Muscle layer of colon (tissue), 2 donors: ENCODE measurements around the gene IFNA4.
"Not testable (repeated sequence)": the region's sequence is repeated elsewhere in the genome, so short reads cannot be mapped to it uniquely, and the experiment has no call there.

Source experiments
- H3K27ac ChIP-seq: one replicate; pipeline ENCODE4 v1.7.0; 2013; ENCODE audit warnings: low read depth, mild to moderate bottlenecking, low read length, moderate library complexity
- H3K27me3 ChIP-seq, 2 donors: one replicate each; pipeline ENCODE4 v1.7.0; 2013; ENCODE audit warnings: low read length in 2 of 2, mild to moderate bottlenecking in 2 of 2; ENCODE audit not compliant: insufficient read depth in 2 of 2, control insufficient read depth in 1 of 2
- H3K36me3 ChIP-seq: one replicate; pipeline ENCODE4 v1.7.0; 2013; ENCODE audit warnings: mild to moderate bottlenecking, low read length; ENCODE audit not compliant: insufficient read depth
- H3K4me1 ChIP-seq: one replicate; pipeline ENCODE4 v1.7.0; 2013; ENCODE audit warnings: mild to moderate bottlenecking, low read length; ENCODE audit not compliant: insufficient read depth
- H3K4me3 ChIP-seq, 2 donors: one replicate each; pipeline ENCODE4 v1.7.0; 2013; ENCODE audit warnings: low read length in 2 of 2, low read depth in 1 of 2, mild to moderate bottlenecking in 1 of 2, moderate library complexity in 1 of 2
- H3K9ac ChIP-seq: one replicate; pipeline ENCODE4 v1.7.0; 2013; ENCODE audit warnings: low read length
- H3K9me3 ChIP-seq: one replicate; pipeline ENCODE4 v1.7.0; 2013; ENCODE audit warnings: mild to moderate bottlenecking, low read length
- donor health status: abdominal sarcoma.
- donor health status: Adenocarcinoma of cecum.

IFNA4 gene

GRCh38 chr9:21187487-21187886 lies at the start of gene IFNA4:
IFNA4 (minus strand) TSS chr9:21187587; CDS start chr9:21187531, 56 bp downstream.
- not testable (repeated sequence) for H3K27ac ChIP-seq, H3K36me3 ChIP-seq, H3K4me1 ChIP-seq, H3K9ac ChIP-seq, H3K27me3 ChIP-seq, H3K4me3 ChIP-seq, H3K9me3 ChIP-seq

- not testable (repeated sequence) for H3K27me3 ChIP-seq, H3K27ac ChIP-seq, H3K9me3 ChIP-seq
Measured at GRCh38 chr9:21236360-21236714, 49.0 kb upstream of the IFNA4 start.

GRCh38 chr9:21235468-21236359 lies 48.3 kb upstream of the IFNA4 start:
- not testable (repeated sequence) for H3K4me3 ChIP-seq, H3K9ac ChIP-seq, H3K27ac ChIP-seq, H3K27me3 ChIP-seq, H3K4me1 ChIP-seq, H3K9me3 ChIP-seq, H3K36me3 ChIP-seq

More at GRCh38 chr9:21236360-21236714, 49.0 kb upstream of the IFNA4 start:
- H3K4me3 ChIP-seq, H3K9ac ChIP-seq, H3K4me1 ChIP-seq, H3K36me3 ChIP-seq: not testable (repeated sequence)

GRCh38 chr9:21234153-21234687 lies 46.8 kb upstream of the IFNA4 start:
- H3K27ac ChIP-seq, result no peak overlapping the region
- H3K4me3 ChIP-seq, result no peak overlapping the region
- no peaks in the 10 kb centered on the region for H3K36me3 ChIP-seq
- no peak overlapping the region for H3K9ac ChIP-seq
- H3K4me1 ChIP-seq, result no peaks in the 10 kb centered on the region
- H3K9me3 ChIP-seq, result no peaks in the 10 kb centered on the region
- no peaks in the 10 kb centered on the region for H3K27me3 ChIP-seq

- no peak overlapping the region for H3K9ac ChIP-seq
- H3K4me3 ChIP-seq, result no peak overlapping the region
- no peaks in the 10 kb centered on the region for H3K9me3 ChIP-seq
- no peaks in the 10 kb centered on the region for H3K36me3 ChIP-seq
- no peak overlapping the region for H3K27ac ChIP-seq
- H3K27me3 ChIP-seq, result no peaks in the 10 kb centered on the region
- no peaks in the 10 kb centered on the region for H3K4me1 ChIP-seq
Measured at GRCh38 chr9:21233258-21233657, 45.9 kb upstream of the IFNA4 start.

- Histone ChIP-seq H3K9me3 (no peaks in the 10 kb centered on the region), H3K36me3 (no peaks in the 10 kb centered on the region), H3K27me3 (no peaks in the 10 kb centered on the region), H3K4me1 (no peaks in the 10 kb centered on the region), H3K9ac (no peak within 1 kb of the TSS), H3K27ac (no peak within 1 kb of the TSS), H3K4me3 (no peak within 1 kb of the TSS)
Measured at GRCh38 chr9:21228122-21228521, 40.7 kb upstream of the IFNA4 start, which contains the start of gene IFNA17. IFNA17 (minus strand) TSS chr9:21228222; CDS start chr9:21228173, 49 bp downstream.

GRCh38 chr9:21217211-21217610 lies 29.8 kb upstream of the IFNA4 start, which contains the start of gene IFNA16:
IFNA16 (minus strand) TSS chr9:21217311; CDS start chr9:21217305, 6 bp downstream.
- H3K4me3 ChIP-seq, H3K36me3 ChIP-seq, H3K4me1 ChIP-seq, H3K9me3 ChIP-seq, H3K27ac ChIP-seq, H3K9ac ChIP-seq, H3K27me3 ChIP-seq: not testable (repeated sequence)

GRCh38 chr9:21213411-21214326 lies 26.3 kb upstream of the IFNA4 start:
- H3K27me3 ChIP-seq, H3K4me1 ChIP-seq, H3K4me3 ChIP-seq, H3K27ac ChIP-seq, H3K9ac ChIP-seq, H3K36me3 ChIP-seq, H3K9me3 ChIP-seq: not testable (repeated sequence)

GRCh38 chr9:21212160-21212559 lies 24.8 kb upstream of the IFNA4 start:
- H3K4me3 ChIP-seq, H3K9me3 ChIP-seq, H3K4me1 ChIP-seq, H3K27me3 ChIP-seq, H3K27ac ChIP-seq, H3K36me3 ChIP-seq, H3K9ac ChIP-seq: not testable (repeated sequence)

- not testable (repeated sequence) for H3K27ac ChIP-seq, H3K4me3 ChIP-seq, H3K9me3 ChIP-seq, H3K36me3 ChIP-seq, H3K27me3 ChIP-seq, H3K9ac ChIP-seq, H3K4me1 ChIP-seq
Measured at GRCh38 chr9:21210782-21211181, 23.4 kb upstream of the IFNA4 start.

GRCh38 chr9:21210311-21210710 lies 22.9 kb upstream of the IFNA4 start:
- Histone ChIP-seq H3K4me3 (no peak overlapping the region), H3K36me3 (no peaks in the 10 kb centered on the region), H3K27me3 (no peaks in the 10 kb centered on the region), H3K27ac (no peak overlapping the region), H3K9ac (no peak overlapping the region), H3K9me3 (no peaks in the 10 kb centered on the region), H3K4me1 (no peaks in the 10 kb centered on the region)
